ENCODE measurements around the gene TPP2.

DNA sequence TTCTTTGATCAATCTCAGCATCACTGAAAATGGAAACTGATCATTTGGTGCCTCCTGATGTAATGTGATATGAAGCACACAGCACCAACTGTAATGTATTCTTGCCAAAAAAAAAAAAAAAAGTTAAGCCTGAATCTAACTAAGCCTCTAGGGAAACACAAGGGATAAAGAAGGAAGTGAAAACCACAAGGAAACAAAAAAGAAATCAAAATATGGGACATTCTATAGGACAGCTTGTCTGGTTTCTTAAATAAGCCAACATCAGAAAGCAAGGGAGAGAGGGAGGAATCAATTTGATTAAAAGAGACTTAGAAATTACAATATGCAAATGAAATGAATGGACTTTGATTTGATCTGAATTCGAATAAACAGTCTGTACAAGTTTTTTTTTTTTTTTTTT is 118.7 kb downstream of the TPP2 start:
- TF ChIP-seq, protein P1, sequence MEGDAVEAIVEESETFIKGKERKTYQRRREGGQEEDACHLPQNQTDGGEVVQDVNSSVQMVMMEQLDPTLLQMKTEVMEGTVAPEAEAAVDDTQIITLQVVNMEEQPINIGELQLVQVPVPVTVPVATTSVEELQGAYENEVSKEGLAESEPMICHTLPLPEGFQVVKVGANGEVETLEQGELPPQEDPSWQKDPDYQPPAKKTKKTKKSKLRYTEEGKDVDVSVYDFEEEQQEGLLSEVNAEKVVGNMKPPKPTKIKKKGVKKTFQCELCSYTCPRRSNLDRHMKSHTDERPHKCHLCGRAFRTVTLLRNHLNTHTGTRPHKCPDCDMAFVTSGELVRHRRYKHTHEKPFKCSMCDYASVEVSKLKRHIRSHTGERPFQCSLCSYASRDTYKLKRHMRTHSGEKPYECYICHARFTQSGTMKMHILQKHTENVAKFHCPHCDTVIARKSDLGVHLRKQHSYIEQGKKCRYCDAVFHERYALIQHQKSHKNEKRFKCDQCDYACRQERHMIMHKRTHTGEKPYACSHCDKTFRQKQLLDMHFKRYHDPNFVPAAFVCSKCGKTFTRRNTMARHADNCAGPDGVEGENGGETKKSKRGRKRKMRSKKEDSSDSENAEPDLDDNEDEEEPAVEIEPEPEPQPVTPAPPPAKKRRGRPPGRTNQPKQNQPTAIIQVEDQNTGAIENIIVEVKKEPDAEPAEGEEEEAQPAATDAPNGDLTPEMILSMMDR (IDR thresholded peaks at IDR 0.05), result no peak
- no peak for TF ChIP-seq POLR2A (IDR thresholded peaks at IDR 0.05)

All from suprapubic skin (tissue), 3 donors.